HuH-7 (cell line): ENCODE data around the gene SPTSSA.
"Not testable (repeated sequence)": the region's sequence is repeated elsewhere in the genome, so short reads cannot be mapped to it uniquely, and the experiment has no call there.

Source experiments
- DNase-seq: peaks from one replicate; pipeline ENCODE4 v3.0.0; 2011; ENCODE audit warnings: low spot score

SPTSSA gene, protein sequence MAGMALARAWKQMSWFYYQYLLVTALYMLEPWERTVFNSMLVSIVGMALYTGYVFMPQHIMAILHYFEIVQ

DNA sequence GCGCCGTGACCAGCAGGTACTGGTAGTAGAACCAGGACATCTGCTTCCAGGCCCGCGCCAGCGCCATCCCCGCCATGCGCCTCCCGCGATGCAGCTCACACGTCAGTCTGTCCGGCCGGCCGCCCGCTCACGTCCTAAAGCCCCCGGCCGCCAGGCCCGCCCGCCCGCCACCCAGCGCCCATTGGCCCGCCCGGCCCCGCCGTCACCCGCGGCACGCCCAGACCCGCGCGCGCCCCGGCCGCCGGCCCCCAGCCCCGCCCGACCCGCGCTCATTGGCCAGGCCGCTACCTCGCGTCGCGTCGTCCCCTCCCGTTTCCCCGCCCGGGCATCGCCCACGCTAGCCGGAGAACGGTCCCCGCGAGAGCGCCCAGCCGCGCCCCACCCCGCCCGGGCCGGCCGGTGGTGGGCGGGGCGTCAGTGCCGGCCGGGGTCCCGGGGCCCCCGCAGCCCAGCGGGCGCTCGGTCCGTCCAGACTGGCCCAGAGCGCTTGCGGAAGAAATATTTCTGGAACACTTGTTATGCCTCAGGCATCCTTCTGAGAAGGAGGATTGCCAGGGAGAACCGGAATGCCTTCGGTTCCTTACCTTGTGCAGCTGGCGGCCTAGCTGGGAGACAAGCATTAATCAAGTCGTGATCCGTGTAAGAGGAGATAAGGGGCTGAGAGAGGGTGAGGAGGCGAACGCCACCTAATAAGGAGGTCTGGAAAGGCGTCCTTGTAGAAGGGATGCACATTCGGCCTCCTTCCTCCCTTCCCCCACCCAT, at the start of gene SPTSSA:
TSS of gene SPTSSA (minus strand) at position 109 of the 762 bp plus-strand sequence. CDS start at position 76, 33 bp downstream.
- peak; percentile 80 for DNase-seq

DNA sequence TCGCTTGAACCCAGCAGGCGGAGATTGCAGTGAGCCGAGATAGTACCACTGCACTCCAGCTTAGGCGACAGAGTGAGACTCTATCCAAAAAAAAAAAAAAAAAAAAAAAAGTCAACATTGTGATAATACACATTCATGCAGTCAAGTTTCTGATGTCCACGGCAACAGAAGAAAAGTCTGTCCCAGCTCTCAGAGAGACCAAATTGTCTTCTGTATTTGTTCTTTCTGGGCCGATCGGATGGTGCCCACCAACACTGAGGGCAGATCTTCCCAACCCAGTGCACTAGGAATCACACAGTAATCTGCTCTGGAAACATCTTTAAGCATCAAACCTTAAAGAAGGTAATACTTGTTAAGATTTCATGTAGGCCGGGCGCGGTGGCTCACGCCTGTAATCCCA, 45.8 kb upstream of the SPTSSA start:
- DNase-seq, result no peak

DNA sequence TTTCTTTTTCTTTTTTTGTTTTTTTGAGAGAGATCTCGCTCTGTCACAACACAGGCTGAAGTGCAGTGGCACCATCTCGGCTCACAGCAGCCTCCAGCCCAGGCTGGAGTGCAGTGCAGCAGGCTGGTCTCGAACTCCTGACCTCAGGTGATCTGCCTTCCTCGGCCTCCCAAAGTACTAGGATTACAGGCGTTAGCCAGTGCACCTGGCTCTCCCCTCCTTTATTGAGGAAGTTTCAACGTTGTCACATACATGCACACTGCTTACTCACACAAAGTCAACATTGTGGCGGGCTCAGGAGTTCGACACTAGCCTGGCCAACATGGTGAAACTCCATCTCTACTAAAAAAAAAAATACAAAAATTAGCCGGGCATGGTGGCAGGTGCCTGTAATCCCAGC, 45.4 kb upstream of the SPTSSA start:
- DNase-seq, result no peak

DNA sequence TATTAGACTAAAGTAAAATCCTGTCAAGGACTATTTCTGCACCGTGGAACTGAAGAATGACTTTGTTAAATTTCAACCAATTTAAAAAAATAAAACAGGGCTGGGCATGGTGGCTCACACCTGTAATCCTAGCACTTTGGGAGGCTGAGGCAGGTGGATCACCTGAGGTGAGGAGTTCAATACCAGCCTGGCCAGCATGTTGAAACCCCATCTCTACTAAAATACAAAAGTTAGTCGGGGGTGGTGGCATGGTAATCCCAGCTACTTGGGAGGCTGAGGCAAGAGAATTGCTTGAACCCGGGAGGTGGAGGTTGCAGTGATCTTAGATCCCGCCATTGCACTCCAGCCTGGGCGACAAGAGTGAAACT, 43.1 kb upstream of the SPTSSA start:
- not testable (repeated sequence) for DNase-seq

DNA sequence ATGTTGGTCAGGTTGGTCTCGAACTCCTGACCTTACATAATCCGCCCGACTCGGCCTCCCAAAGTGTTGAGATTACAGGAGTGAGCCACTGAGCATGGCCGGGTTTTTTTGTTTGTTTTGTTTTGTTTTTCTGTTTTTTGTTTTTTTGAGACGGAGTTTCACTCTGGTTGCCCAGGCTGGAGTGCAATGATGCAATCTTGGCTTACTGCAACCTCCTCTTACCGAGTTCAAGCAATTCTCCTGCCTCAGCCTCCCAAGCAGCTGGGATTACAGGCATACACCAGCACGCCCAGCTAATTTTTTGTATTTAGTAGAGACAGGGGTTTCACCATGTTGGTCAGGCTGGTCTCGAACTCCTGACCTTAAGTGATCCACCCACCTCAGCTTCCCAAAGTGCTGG, 42.0 kb upstream of the SPTSSA start:
- DNase-seq, result not testable (repeated sequence)

DNA sequence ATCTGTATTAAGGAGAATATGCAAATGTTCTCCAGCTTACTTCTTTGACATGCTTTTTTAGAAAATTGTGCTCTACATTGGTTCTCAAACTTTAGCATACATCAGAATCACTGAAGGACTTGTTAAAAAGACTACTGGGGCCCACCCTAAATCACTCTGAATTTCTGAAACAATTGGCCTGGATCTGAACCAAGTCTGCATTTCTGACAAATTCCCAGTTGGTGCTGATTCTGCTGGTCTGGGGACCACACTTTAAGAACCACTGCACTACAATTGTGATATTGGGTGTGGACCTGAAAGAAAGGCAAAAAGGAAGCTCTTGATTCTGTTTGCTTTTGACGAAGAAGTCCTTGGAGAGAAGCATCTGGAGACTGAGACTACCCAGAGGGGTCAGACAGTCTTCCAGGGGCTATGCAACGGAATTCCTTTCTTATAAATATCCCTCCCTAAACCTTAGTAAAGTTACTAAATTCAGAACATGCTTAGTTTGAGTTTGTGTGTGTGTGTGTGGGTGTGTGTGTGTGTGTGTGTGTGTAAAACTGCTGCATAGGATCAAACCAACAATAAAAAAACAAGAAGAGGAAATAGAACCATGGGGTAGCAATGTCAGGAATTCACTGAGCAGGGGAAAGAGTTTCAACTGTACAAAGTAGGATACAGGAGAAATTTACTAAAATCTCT, 40.6 kb upstream of the SPTSSA start:
- no peak for DNase-seq

DNA sequence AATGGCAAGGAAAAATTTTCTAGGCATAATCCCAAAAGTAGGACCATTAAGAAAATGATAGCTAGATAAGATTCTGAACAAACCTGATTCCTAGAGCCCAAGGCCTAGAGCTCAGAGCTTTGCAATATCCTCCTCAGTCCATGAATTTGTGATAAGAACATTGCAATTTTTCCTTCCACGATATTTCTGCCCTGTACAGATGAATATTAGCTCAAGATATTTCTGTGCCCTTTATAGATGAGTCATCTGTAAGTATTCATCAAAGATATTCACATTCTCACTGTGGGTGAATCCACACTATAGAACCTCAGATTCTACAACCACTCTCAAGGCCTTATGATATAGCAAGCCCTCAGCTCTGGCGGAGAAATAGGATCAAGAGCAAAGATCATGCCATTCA, 40.0 kb upstream of the SPTSSA start:
- no peak for DNase-seq

DNA sequence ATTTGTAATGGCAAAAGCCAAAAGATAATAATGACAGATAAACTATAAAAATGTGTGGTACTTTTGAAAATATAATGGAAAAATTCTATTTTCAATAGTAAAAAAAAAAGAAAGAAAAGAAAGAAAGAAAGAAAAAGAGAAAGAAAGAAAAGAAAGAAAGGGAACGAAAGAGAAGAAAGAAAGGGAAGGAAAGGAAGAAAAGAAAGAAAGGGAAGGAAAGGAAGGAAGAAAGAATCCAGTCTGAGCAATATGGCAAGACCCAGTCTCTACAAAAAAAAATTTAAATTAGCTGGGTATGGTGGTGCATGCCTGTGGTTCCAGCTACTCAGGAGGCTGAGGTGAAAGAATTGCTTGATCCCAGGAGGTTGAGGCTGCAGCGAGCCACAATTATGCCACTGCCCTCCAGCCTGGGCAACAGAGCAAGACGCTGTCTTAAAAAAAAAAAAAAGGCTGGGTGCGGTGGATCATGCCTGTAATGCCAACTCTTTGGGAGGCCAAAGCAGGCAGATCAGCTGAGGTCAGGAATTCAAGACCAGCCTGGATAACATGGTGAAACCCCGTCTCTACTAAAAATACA, 39.1 kb upstream of the SPTSSA start:
- no peak for DNase-seq

DNA sequence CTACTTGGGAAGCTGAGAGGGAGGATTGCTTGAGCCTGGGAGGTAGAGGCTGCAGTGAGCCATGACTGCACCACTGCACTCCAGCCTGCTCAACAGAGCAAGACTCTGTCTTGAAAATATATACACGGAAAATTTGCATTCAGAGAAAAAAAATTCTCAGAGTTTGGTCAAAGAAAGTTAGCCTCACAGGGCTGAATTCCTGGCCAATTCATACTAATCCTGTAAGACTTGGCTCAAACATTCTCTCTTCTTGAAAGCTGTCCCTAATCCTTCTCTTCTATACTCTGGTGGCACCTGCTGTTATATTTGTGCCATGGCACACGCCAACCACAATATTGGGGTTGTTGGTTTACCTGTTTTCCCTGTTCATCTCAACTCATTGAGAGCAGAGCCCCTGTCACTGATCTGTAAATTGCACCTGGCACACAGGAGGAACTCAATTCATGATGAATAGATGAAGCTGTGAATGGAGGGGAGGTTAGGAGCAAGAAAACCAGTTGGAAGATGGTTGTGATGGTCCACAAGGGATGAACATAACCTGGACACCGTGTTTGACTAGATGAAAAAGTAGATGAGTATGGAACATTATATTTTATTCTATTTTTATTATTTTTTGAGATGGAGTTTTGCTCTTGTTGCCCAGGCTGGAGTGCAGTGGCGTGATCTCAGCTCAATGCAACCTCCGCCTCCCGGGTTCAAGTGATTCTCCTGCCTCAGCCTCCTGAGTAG, 36.8 kb upstream of the SPTSSA start:
- DNase-seq, result no peak

DNA sequence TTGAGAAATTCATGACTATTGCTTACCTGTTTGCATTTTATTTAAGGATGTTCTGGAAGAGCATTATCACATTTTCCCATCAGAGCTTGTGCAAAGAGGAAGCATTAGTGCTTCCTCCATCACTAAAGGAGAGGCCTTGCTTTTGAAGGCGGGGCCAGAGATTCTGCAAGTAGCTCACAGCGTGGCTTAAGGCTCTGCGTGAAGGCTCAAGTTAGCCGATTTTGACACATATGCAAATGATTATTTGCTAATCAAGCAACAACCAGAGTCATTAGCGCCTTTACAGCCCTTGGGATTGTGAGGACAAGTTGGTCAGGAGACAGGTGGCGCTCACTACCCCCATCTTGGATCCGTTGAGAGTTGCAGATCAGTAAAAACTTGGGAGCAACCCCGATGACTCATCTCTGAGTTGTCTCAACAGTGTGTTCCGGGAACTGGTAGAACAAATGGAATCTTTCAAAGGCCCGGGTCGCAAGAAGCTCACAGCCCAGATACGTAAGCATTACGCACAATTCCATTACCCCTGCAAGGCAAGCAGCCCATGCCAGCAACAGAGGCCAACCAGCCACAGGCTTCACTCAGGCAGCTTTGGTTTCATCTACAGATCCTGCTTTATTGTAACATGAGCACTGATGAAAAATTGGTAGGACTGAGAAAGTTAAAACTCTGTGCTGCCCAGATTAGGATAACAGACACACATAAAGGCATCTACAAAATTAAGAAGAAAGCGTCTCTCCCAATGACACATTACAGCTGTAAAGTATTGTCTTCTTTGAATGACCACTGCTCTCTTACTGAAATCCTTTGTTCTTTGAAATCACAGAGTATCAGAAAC, 34.9 kb upstream of the SPTSSA start:
- peak; percentile 27 for DNase-seq

DNA sequence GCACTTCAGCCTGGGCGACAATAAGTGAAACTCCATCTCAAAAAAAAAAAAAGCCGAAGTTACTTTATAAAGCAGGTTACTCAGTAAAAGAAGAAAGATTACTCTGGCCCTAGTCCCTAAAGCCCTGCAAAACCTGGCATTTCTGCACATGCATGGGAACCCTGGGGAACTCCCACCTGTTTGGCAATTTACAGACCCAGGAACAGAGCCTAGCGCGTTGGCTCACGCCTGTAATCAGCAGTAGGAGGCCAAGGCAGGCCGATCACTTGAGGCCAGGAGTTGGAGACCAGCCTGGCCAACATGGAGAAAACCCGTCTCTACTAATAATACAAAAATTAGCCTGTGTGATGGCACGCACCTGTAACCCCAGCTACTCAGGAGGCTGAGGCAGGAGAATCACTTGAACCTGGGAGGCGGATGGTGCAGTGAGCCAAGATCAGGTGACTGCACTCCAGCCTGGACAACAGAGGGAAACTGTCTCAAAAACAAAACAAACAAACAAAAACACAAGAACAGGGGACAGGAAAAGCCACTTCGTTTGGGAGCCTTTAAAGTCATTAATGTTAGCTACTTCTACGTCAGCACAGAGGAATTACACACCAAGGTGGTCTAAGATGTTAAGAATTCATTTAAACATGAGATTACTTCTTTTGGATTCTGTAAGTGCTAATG, 34.1 kb upstream of the SPTSSA start:
- DNase-seq, result no peak

DNA sequence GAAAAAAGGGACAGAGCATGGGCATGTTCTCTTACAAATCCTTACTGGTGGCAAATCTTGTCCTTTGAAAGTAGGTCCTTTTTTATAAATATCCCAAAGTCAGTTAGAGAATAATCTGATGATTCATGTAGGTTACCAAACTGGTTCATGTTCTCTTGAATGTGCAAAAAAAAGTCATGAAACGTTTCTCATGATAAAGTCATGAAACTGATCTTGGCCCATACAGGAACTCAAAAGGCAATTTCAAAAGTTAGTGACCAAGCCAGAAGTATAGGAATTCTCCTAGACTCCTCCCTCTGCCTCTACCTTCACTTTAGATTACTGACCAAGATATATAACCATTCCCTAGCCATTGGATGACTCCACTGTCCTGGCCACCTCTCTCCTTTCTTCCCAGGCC, 27.3 kb upstream of the SPTSSA start:
- no peak for DNase-seq

DNA sequence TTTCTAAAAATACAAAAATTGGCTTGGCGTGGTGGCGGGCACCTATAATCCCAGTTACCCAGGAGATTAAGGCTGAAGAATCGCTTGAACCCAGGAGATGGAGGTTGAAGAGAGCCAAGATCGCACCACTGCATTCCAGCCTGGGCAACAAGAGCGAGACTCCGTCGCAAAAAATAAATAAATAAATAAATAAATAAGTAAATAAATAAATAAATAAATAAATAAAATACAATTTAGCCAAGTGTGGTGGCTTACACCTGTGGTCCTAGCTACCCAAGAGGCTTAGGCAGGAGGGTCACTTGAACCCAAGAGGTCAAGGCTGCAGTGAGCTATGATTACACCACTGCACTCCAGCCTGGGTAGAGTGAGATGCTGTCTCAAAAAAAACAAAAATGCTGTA, 26.5 kb upstream of the SPTSSA start:
- no peak for DNase-seq

DNA sequence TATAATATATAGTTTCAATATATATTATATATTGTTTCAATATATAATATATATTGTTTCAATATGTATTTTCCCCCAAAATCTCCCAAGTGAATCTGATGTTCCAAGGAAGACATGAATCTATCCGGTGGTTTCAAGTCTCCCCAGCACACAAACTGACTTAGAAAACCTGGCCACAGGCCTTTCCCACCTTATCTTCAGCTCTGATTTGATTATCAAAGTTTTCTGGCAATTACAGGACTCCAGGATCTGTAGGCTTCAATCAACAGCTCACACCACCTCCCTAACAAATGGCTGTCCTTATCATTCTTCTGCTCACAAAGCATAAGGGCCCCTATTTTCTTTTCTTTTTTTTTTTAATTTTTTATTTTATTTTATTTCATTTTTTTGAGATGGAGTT, 22.7 kb upstream of the SPTSSA start:
- DNase-seq, result no peak

DNA sequence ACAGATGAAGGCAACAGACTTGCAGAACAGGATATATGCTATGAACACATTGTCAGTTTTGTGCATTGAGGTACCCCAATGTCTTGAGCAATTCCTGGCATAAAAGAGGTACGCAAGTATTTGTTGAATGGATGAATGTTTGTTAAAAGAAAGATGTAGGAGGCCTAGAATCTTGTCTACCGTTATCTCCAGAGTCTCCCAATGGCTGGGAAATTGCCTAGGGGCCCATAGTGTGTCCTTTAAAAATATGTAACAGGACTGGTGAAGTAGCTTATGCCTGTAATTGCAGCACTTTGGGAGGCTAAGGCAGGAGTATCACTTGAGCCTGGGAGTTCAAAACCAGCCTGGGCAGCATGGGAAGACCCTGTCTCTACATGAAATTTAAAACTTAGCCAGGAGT, 20.4 kb upstream of the SPTSSA start:
- DNase-seq, result no peak

DNA sequence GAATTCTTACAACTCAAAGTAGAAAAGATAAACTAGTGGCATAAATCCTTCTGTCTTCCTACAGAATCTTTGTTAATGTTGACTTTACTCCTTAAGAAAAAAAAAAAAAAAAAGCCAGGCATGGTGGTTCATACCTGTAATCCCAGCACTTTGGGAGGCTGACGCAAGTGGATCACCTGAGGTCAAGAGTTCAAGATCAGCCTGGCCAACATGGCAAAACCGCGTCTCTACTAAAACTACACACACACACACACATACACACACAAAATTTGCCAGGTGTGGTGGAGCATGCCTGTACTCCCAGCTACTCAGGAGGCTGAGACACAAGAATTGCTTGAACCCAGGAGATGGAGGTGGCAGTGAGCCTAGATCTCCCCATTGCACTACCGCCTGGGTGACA, 17.7 kb upstream of the SPTSSA start:
- no peak for DNase-seq

DNA sequence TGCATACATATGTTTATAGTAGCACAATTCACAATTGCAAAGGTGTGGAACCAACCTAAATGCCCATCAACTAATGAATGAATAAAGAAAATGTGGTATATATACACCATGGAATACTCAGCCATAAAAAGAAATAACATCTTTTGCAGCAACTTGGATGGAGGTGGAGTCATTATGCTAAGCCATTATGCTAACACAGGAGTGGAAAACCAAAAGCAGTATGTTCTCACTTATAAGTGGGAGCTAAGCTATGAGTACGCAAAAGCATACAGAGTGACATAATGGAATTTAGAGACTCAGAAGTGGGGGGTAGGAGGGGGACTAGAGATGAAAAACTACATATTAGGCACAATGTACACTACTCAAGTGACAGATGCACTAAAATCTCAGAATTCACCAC, 16.2 kb upstream of the SPTSSA start:
- DNase-seq, result no peak

DNA sequence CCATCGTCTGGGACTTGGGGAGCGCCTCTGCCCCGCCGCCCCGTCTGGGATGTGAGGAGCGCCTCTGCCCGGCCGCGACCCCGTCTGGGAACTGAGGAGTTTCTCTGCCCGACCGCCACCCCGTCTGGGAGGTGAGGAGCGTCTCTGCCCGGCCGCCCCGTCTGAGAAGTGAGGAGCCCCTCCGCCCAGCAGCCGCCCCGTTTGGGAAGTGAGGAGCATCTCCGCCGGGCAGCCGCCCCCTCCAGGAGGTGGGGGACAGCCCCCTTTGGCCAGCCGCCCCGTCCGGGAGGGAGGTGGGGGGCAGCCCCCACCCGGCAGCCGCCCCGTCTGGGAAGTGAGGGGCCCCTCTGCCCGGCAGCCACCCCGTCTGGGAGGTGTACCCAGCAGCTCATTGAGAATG, 14.0 kb upstream of the SPTSSA start:
- not testable (repeated sequence) for DNase-seq

DNA sequence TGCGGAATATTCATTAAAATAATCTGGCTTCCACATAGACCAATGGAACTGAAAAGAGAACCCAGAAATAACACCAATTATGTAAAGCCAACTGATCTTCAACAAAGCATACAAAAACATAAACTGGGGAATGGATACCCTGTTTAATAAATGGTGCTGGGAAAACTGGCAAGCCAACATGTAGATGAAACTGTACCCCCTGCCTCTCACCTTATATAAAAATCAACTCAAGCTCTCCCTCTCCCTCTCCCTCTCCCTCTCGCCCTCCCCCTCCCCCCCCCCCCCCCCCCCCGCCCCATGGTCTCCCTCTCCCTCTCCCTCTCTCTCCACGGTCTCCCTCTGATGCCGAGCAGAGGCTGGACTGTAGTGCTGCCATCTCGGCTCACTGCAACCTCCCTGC, 13.1 kb upstream of the SPTSSA start:
- no peak for DNase-seq

DNA sequence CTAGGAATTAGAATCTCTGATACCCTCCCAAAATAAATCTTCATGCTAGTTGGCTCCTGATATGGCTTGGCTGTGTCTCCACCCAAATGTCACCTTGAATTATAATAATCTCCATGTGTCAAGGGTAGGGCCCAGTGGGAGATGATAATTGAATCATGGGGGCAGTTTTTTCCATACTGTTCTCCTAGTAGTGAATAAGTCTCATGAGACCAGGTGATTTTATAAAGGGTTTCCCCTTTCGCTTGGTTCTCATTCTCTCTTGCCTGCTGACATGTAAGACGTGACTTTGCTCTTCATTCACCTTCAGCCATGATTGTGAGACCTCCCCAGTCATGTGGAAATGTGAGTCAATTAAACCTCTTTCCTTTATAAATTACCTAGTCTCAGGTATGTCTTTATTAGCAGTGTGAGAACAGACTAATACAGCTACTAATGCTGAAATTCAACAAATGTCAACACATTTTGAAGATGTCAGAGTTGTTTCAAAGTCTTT, 12.2 kb upstream of the SPTSSA start:
- DNase-seq, result no peak

DNA sequence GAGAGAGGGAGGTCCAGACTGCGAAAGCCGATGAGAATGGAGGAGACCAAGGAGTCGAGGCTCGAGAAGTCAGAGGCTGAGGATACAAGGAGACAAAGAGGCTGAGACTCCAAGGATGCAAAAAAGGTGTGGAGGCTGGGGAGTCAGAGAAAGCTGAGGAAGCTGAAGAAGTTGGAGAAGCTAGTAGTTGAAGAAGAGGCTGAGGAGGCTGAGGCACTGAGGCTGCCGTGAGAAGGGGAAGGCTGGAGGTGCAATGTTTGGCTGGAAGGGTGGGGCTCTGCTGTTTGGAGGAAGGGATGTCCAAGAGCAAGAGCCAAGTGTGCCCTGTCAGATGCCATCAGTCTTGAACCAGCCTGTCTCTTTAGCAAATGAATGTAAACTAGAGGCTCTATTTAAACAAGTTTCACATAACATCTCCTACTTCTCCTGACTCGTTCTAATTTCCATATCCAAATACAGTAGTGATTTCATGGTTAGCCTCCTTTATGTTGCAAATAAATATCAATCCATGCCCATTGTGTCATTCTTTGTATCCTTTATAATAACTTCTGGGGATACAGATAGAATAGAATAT, 10.8 kb upstream of the SPTSSA start:
- no peak for DNase-seq
